Measurements from ENCODE around the gene LCE1F. TPM values are rescaled to one million over a fixed set of nuclear protein-coding genes. Genes with fewer than 3 reads are reported as not detected.

The LCE1F gene
- total RNA-seq, 1 donor from 2014 or later, result not detected

DNA sequence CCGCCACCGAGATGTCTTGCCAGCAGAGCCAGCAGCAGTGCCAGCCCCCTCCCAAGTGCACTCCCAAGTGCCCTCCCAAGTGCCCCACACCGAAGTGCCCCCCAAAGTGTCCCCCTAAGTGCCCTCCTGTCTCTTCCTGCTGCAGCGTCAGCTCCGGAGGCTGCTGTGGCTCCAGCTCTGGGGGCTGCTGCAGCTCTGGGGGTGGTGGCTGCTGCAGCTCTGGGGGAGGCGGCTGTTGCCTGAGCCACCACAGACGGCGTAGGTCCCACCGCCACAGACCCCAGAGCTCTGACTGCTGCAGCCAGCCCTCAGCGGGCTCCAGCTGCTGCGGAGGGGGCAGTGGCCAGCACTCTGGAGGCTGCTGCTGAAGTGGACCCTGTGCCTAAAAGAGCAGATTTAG, 1.4 kb downstream of the LCE1F start:
- no peak for DNase-seq (ENCODE audit: low spot score)

DNA sequence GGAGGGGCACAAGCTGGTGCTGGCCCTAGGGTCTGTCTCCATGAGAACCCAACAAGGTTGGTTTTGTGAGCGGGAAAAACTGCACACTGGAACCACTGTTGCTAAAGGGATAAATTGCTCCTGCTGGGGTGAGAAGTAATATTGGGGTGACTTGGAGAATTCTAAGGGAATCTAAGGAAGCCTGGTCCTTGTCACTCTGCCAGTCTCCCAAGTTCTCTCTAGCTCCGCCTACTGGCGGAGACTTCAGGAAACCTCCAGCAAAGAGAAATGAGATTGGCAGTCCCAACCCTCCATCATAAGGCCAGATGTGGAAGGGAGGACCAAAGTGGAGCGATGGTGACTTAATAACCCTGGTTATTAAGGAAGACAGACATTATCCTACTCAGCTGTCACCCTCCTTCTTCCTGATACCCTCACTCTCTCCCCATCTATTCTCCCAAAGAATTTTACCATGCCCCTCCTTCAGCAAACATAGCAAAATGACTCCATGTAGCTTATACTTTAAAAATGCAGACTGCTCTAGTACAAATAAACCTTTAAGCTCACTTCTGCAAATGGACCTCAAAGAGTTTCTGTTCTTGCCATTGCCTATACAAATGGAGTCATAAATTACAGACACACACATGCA, 2.7 kb downstream of the LCE1F start:
- no peak for DNase-seq (ENCODE audit: low spot score)

DNA sequence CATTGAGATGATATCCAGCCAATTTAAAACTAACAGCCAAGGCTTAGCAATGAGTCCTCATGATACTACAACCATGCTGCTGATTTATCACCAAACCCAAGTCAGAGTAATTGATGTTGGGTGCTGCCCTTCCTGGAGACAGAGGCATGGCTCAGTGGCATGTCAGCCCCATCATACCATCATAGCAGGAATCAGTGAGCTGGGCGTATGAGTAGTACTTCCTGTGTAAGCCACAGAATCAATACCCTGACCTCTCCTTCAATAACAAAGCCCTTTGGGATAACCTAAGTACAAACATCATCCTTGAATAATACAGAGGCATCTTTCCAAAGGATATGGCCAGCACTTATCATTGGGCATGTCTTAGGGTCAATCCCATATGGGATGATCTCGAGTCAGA, 8.2 kb downstream of the LCE1F start:
- no peak for DNase-seq (ENCODE audit: low spot score)

DNA sequence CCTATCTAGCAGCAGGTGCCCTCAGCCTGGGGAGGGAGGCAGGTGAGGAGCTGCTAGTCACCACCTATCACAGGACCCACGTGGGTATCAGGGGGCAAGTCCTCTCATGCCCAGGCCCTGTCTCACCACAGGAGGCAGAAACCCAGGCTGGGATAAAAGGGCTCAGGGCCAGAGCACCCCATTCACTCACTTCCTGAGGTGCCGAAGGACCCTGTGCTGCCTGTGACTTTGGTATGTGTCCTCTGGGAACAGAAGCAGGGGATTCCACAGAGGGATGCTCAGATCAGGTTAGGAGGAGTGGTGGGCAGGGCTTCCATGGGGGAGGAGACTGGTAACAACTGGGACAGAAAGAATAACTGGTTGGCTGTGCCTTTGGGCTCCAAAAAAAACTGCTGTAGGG, 11.1 kb downstream of the LCE1F start, which contains the start of gene LCE1E:
Gene LCE1E, plus strand, starts transcription at position 181 of the 400 bp plus-strand sequence. CDS start 1,043 bp downstream, outside the sequence.
- DNase-seq (ENCODE audit: low spot score), result peak; percentile 57

DNA sequence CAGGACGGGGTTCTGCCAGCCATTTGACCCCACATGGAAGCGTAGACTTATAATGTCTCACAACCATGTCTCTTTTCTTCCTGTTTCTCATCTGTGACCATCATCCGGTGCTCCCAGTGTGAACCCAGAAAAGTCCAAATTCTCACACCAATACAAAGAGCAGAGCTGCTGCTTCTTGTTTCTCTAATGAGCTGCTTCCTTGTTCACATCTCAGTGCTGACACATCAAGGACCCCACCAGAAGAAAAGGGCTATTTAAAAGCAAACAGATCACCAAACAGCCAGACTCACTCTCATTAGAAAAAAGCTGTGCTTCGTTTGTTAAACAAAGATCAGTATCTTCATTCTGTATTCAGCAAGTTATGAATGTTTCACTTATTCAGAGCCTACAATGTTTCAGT, 20.7 kb downstream of the LCE1F start:
- no peak for DNase-seq (ENCODE audit: low spot score)

DNA sequence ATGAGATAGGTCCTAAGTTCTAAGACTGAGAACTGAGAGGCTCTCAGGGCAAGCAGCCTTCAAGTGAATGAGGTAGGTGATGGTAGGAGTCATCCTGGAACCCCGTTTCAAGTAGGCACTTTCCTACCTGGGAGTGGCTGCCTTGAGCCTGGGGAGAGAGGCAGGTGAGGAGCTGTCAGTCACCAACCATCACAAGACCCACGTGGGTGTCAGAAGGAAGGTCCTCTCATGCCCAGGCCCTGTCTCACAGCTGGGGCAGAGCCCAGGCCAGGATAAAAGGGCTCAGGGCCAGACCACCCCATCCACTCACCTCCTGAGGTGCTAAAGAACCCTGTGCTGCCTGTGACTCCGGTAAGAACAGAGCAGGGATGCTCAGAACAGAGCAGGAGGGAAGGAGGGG, 21.5 kb downstream of the LCE1F start, which contains the start of gene LCE1D:
Gene LCE1D, plus strand, starts transcription at position 301 of the 400 bp plus-strand sequence. CDS start 1,074 bp downstream, outside the sequence.
- no peak for DNase-seq (ENCODE audit: low spot score)

DNA sequence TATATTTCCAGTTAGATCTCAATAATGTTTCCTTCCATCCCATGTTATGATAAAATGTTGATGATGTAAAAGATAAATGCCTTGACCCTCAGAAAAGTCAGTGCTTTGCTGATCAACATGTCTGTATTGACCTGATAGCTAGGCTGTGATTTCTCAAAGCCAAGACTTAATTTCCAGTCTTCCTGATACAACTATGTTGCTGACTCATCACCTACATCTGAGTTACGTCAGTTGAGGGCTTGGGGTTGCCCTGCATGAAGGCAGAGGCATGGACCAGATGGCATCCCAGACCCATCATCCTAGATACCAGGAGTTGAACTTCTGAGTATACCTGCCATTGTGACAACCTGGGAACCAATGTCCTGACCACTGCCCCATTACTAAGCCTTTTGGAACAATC, 26.4 kb downstream of the LCE1F start:
- DNase-seq (ENCODE audit: low spot score), result no peak

DNA sequence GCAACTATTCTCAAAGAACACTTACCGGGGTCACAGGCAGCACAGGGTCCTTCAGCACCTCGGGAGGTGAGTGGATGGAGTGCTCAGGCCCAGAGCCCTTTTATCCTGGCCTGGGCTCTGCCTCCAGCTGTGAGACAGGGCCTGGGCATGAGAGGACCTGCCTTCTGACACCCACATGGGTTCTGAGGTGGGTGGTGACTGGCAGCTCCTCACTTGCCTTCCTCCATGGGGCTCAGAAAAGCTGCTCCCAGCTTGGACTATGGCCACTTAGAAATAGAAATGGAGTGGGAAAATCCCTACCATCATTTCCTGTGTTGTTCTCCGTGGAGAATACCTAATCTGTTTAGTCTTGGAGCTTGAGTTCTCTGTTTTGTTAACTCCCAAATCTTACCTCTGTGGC, 31.6 kb downstream of the LCE1F start, which contains the start of gene LCE1C:
Gene LCE1C, minus strand, starts transcription at position 76 of the 400 bp plus-strand sequence. CDS start 1,173 bp downstream, outside the sequence.
- no peak for DNase-seq (ENCODE audit: low spot score)

DNA sequence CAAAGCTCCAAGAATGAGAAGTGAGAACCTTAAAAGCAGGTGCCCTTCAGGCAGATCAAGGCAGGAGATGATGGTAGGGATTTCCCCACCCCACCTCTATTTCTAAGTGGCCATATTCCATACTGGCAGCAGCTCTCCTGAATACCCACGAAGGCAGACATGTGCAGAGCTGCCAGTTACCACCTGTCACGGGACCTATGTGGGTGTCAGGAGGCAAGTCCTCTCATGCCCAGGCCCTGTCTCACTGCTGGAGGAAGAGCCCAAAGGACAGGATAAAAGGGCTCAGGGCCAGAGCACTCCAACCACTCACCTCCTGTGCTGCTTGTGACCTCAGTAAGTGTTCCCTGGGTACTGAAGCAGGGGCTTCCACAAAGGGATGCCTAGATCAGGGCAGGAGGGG, 36.1 kb downstream of the LCE1F start:
- no peak for DNase-seq (ENCODE audit: low spot score)

DNA sequence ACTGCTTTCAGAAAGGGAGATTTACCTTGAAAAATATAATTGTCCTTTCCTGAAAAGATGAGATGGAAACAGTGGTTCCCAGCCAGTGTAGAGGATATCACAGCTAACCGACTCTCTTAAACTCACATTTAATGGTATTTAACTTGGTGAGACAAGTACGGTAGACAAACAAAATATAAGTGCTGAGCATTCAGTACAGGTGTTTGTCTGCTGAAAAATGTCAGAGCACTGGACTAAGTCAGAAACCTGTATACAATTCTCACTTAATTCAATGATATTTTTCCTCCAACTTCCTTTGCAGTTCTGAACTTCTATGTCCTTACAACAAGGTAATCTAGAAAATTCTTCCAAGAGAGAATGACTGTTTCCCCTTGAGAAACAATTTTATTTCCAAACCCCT, 36.7 kb downstream of the LCE1F start, which contains the start of gene LCE1B:
Gene LCE1B, plus strand, starts transcription at position 301 of the 400 bp plus-strand sequence. CDS start 476 bp downstream, outside the sequence.
- DNase-seq (ENCODE audit: low spot score), result no peak

DNA sequence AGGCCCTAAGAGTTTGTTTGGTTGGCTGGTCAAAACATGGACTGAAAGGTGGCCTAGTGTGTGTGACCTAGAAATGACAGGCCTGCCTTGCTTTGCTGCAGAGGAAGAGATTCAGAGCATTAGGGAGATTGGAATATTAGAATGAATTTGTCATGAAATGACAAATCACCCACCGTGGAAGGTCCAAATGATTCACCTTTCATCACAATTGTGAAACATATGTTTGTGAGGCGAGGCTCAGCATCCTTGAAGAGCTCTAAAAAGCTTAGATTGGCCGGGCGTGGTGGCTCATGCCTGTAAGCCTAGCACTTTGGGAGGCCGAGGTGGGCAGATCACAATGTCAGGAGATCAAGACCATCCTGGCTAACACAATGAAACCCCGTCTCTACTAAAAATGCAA, 42.4 kb downstream of the LCE1F start:
- DNase-seq (ENCODE audit: low spot score), result no peak

DNA sequence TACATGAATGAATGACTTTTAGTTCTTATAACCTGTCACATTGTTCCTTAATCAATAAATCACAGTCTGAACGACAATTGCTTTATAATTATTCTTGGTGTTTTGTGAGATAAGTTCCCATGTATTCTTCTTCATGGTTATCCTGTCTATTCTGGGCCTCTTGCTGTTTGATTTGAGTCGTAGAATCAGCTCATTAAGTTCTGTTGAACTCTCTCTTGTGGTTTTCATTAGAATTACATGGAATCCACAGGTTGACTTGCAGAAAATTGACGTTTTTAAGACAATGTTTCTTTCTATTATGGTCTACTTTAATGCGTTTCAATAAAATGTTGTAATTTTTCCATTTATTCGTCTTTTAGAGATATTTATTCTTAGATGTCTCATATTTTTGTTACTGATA, 48.4 kb downstream of the LCE1F start:
- DNase-seq (ENCODE audit: low spot score), result no peak

DNA sequence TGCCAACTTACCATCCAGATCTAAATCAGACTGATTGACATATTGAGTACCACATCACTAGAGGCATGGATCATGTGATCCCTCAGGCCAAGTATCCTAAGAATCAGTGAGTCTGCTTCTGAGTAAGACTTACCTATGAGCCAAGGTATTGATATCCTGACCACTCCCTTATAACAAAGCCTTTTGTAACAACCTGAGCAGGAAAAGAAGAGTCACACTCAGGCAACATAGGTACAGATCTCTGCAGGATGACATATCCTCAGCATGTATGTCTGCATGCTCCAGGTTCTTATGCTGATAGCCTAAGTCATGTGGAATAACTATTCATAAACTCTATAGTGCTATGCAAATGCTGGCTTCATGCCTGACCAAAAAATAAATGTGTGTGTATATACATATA, 50.0 kb downstream of the LCE1F start:
- no peak for DNase-seq (ENCODE audit: low spot score)

Other genes with a start within 250 kb of the LCE1F start
- not detected for gene LCE3E, start 208.4 kb upstream of the LCE1F start, total RNA-seq
- not detected for gene LCE3D, start 194.6 kb upstream of the LCE1F start, total RNA-seq
- gene LCE3C, start 174.9 kb upstream of the LCE1F start, total RNA-seq, result not detected
- gene LCE3B, start 161.3 kb upstream of the LCE1F start, total RNA-seq, result not detected
- gene LCE3A, start 152.0 kb upstream of the LCE1F start, total RNA-seq, result not detected
- gene LCE2D, start 111.8 kb upstream of the LCE1F start, total RNA-seq, result not detected
- gene LCE2C, start 99.9 kb upstream of the LCE1F start, total RNA-seq, result not detected
- not detected for gene LCE2B, start 89.0 kb upstream of the LCE1F start, total RNA-seq
- gene LCE2A, start 76.8 kb upstream of the LCE1F start, total RNA-seq, result not detected
- gene LCE4A, start 67.0 kb upstream of the LCE1F start, total RNA-seq, result not detected
- not detected for gene KPRP, start 17.1 kb upstream of the LCE1F start, total RNA-seq
- gene LCE1E, start 11.1 kb downstream of the LCE1F start, total RNA-seq, result not detected
- not detected for gene LCE1D, start 21.6 kb downstream of the LCE1F start, total RNA-seq
- gene LCE1C, start 31.5 kb downstream of the LCE1F start, total RNA-seq, result not detected
- gene LCE1B, start 36.8 kb downstream of the LCE1F start, total RNA-seq, result not detected
- gene LCE1A, start 52.3 kb downstream of the LCE1F start, total RNA-seq, result not detected
- not detected for gene LCE6A, start 67.7 kb downstream of the LCE1F start, total RNA-seq
- gene LCE7A, start 84.9 kb downstream of the LCE1F start, total RNA-seq, result not detected
- gene SMCP, start 103.2 kb downstream of the LCE1F start, total RNA-seq, result not detected
- 43.4 TPM for gene IVL, start 133.4 kb downstream of the LCE1F start, total RNA-seq
- not detected for gene SPRR5, start 172.1 kb downstream of the LCE1F start, total RNA-seq
- not detected for gene SPRR4, start 195.5 kb downstream of the LCE1F start, total RNA-seq
- 13.8 TPM for gene SPRR1A, start 208.9 kb downstream of the LCE1F start, total RNA-seq
- 79.0 TPM for gene SPRR3, start 226.6 kb downstream of the LCE1F start, total RNA-seq